ENCODE results near the gene MYO5A.
"Not testable (repeated sequence)": the region's sequence is repeated elsewhere in the genome, so short reads cannot be mapped to it uniquely, and the experiment has no call there.

The MYO5A gene

GRCh38 chr15:52509500-52510245 is 19.0 kb downstream of the MYO5A start:
- DNase-seq (ENCODE audit: low read depth in 1 of 2, low spot score in 1 of 2) = no peak

GRCh38 chr15:52506549-52506948 is 22.1 kb downstream of the MYO5A start:
- DNase-seq (ENCODE audit: low read depth in 1 of 2, low spot score in 1 of 2) = no peak

- no peak for DNase-seq (ENCODE audit: low read depth in 1 of 2, low spot score in 1 of 2)
These were observed 23.5 kb downstream of the MYO5A start for GRCh38 chr15:52505151-52505550.

GRCh38 chr15:52503788-52504496 is 24.7 kb downstream of the MYO5A start:
- DNase-seq (ENCODE audit: low read depth in 1 of 2, low spot score in 1 of 2) = no peak

GRCh38 chr15:52502608-52503007 is 26.1 kb downstream of the MYO5A start:
- DNase-seq (ENCODE audit: low read depth in 1 of 2, low spot score in 1 of 2) = no peak

- no peak for DNase-seq (ENCODE audit: low read depth in 1 of 2, low spot score in 1 of 2)
These were observed 29.2 kb downstream of the MYO5A start for GRCh38 chr15:52499506-52499905.

- DNase-seq (ENCODE audit: low read depth in 1 of 2, low spot score in 1 of 2) = no peak
These were observed 30.0 kb downstream of the MYO5A start for GRCh38 chr15:52498706-52499105.

GRCh38 chr15:52496776-52497470 is 31.8 kb downstream of the MYO5A start:
- DNase-seq (ENCODE audit: low read depth in 1 of 2, low spot score in 1 of 2) = peak in 1 of 2 donors; percentile 16

- no peak for DNase-seq (ENCODE audit: low read depth in 1 of 2, low spot score in 1 of 2)
These were observed 32.5 kb downstream of the MYO5A start for GRCh38 chr15:52496175-52496574.

- no peak for DNase-seq (ENCODE audit: low read depth in 1 of 2, low spot score in 1 of 2)
These were observed 33.6 kb downstream of the MYO5A start for GRCh38 chr15:52495125-52495524.

- DNase-seq (ENCODE audit: low read depth in 1 of 2, low spot score in 1 of 2) = no peak
These were observed 34.7 kb downstream of the MYO5A start for GRCh38 chr15:52493968-52494367.

GRCh38 chr15:52492132-52492531 is 36.5 kb downstream of the MYO5A start:
- DNase-seq (ENCODE audit: low read depth in 1 of 2, low spot score in 1 of 2) = no peak

GRCh38 chr15:52491472-52491871 is 37.2 kb downstream of the MYO5A start:
- DNase-seq (ENCODE audit: low read depth in 1 of 2, low spot score in 1 of 2) = no peak

GRCh38 chr15:52489430-52489829 is 39.2 kb downstream of the MYO5A start:
- not testable (repeated sequence) for DNase-seq (ENCODE audit: low read depth in 1 of 2, low spot score in 1 of 2)

GRCh38 chr15:52488830-52489229 is 39.9 kb downstream of the MYO5A start:
- DNase-seq (ENCODE audit: low read depth in 1 of 2, low spot score in 1 of 2) = no peak

GRCh38 chr15:52486003-52486996 is 42.4 kb downstream of the MYO5A start:
- DNase-seq (ENCODE audit: low read depth in 1 of 2, low spot score in 1 of 2) = no peak

- DNase-seq (ENCODE audit: low read depth in 1 of 2, low spot score in 1 of 2) = no peak
These were observed 43.4 kb downstream of the MYO5A start for GRCh38 chr15:52485290-52485689.

GRCh38 chr15:52483707-52484106 is 45.0 kb downstream of the MYO5A start:
- no peak for DNase-seq (ENCODE audit: low read depth in 1 of 2, low spot score in 1 of 2)

- peak in 1 of 2 donors; percentile 18 for DNase-seq (ENCODE audit: low read depth in 1 of 2, low spot score in 1 of 2)
These were observed 46.8 kb downstream of the MYO5A start for GRCh38 chr15:52481915-52482314.

- no peak for DNase-seq (ENCODE audit: low read depth in 1 of 2, low spot score in 1 of 2)
These were observed 47.7 kb downstream of the MYO5A start for GRCh38 chr15:52480990-52481389.

- no peak for DNase-seq (ENCODE audit: low read depth in 1 of 2, low spot score in 1 of 2)
These were observed 62.0 kb downstream of the MYO5A start for GRCh38 chr15:52466716-52467115.

All from stimulated activated CD4-positive, alpha-beta T cell treated with anti-CD3 and anti-CD28 coated beads, Interleukin-15, amount 100 ng/mL, for 1 hour (primary cell).